Immature natural killer cell (primary cell): ENCODE results near the gene ZBTB39. TPM values are rescaled to one million over a fixed set of nuclear protein-coding genes. Genes with fewer than 3 reads are reported as not detected.
"Not testable (repeated sequence)": the region's sequence is repeated elsewhere in the genome, so short reads cannot be mapped to it uniquely, and the experiment has no call there.

ENCODE experiments used
- DNase-seq, 3 donors: peaks; one replicate each; pipeline ENCODE4 v3.0.0; 2022; ENCODE audit warnings: mixed read lengths in 1 of 3
- H3K27ac Mint-ChIP-seq, 6 donors: one replicate each; pipeline ENCODE4 v1.8.0; 2020; ENCODE audit warnings: mixed read lengths in 6 of 6, mild to moderate bottlenecking in 5 of 6, inconsistent platforms in 4 of 6, moderate library complexity in 3 of 6
- H3K27me3 Mint-ChIP-seq, 3 donors: one replicate each; pipeline ENCODE4 v1.8.0; 2020 to 2021; ENCODE audit warnings: low read depth in 3 of 3, mild to moderate bottlenecking in 3 of 3, mixed read lengths in 3 of 3, moderate library complexity in 3 of 3, inconsistent platforms in 1 of 3
- H3K36me3 Mint-ChIP-seq, 3 donors: one replicate each; pipeline ENCODE4 v1.8.0; 2020; ENCODE audit warnings: mixed read lengths in 3 of 3, inconsistent platforms in 2 of 3, mild to moderate bottlenecking in 2 of 3
- H3K4me1 Mint-ChIP-seq, 2 donors: one replicate each; pipeline ENCODE4 v1.8.0; 2020; ENCODE audit warnings: inconsistent platforms in 2 of 2, mild to moderate bottlenecking in 2 of 2, mixed read lengths in 2 of 2, moderate library complexity in 1 of 2
- H3K4me3 Mint-ChIP-seq, 5 donors: one replicate each; pipeline ENCODE4 v1.8.0; 2020; ENCODE audit warnings: mild to moderate bottlenecking in 5 of 5, mixed read lengths in 5 of 5, inconsistent platforms in 3 of 5, moderate library complexity in 3 of 5
- H3K9me3 Mint-ChIP-seq, 6 donors: one replicate each; pipeline ENCODE4 v1.8.0; 2020; ENCODE audit warnings: mild to moderate bottlenecking in 6 of 6, mixed read lengths in 6 of 6, inconsistent platforms in 4 of 6, moderate library complexity in 3 of 6
- polyA plus RNA-seq, 3 donors: library from polyadenylated mRNA; unstranded; fragments of 300-500 nt; fragmentation: Illumina TruSeq; gene quantifications; one replicate each; pipeline ENCODE4 v1.2.3, GENCODE V29; 2021

ZBTB39 gene
- polyA plus RNA-seq, 3 donors from 2014 or later, result 1.1 to 2.6 TPM; not detected in 1

- not testable (repeated sequence) for H3K4me1 Mint-ChIP-seq, DNase-seq, H3K4me3 Mint-ChIP-seq, H3K9me3 Mint-ChIP-seq, H3K36me3 Mint-ChIP-seq, H3K27me3 Mint-ChIP-seq, H3K27ac Mint-ChIP-seq
Measured at GRCh38 chr12:56974224-56974623, 32.1 kb downstream of the ZBTB39 start.

DNA sequence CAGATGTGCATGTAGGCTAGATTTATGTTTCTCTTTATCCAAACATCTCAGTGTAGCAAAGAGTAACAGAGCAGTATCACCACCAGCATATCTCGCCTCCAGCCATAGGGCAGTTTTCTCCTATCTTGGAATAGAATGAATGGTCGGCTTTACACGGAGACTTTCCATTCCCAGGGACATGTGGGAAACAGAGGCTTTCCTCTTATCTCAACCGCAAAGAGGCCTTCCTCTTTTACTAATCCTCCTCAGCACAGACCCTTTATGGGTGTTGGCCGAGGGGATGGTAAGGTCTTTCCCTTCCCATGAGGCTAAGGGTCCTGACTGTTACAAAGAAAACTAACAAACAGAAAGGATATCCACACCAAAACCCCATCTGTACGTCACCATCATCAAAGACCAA, 37.4 kb downstream of the ZBTB39 start:
- H3K4me3 Mint-ChIP-seq, H3K9me3 Mint-ChIP-seq, DNase-seq, H3K4me1 Mint-ChIP-seq, H3K36me3 Mint-ChIP-seq, H3K27ac Mint-ChIP-seq, H3K27me3 Mint-ChIP-seq: not testable (repeated sequence)

- H3K4me3 Mint-ChIP-seq, H3K36me3 Mint-ChIP-seq, H3K4me1 Mint-ChIP-seq, H3K27ac Mint-ChIP-seq, H3K9me3 Mint-ChIP-seq, H3K27me3 Mint-ChIP-seq, DNase-seq: not testable (repeated sequence)
Measured at GRCh38 chr12:56965997-56966642, 40.2 kb downstream of the ZBTB39 start.

- not testable (repeated sequence) for H3K36me3 Mint-ChIP-seq, H3K9me3 Mint-ChIP-seq, H3K4me3 Mint-ChIP-seq, H3K27me3 Mint-ChIP-seq, H3K27ac Mint-ChIP-seq, DNase-seq, H3K4me1 Mint-ChIP-seq
Measured at GRCh38 chr12:56965124-56965523, 41.2 kb downstream of the ZBTB39 start.

DNA sequence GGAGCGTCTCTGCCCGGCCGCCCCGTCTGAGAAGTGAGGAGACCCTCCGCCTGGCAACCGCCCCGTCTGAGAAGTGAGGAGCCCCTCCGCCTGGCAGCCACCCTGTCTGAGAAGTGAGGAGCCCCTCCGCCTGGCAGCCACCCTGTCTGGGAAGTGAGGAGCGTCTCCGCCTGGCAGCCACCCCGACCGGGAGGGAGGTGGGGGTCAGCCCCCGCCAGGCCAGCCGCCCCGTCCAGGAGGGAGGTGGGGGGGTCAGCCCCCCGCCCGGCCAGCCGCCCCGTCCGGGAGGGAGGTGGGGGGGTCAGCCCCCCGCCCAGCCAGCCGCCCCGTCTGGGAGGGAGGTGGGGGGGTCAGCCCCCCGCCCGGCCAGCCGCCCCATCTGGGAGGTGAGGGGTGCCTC, 42.8 kb downstream of the ZBTB39 start:
- DNase-seq, H3K36me3 Mint-ChIP-seq, H3K27ac Mint-ChIP-seq, H3K4me3 Mint-ChIP-seq, H3K9me3 Mint-ChIP-seq, H3K27me3 Mint-ChIP-seq, H3K4me1 Mint-ChIP-seq: not testable (repeated sequence)

GRCh38 chr12:56962247-56962646, 44.1 kb downstream of the ZBTB39 start:
- H3K9me3 Mint-ChIP-seq, H3K27me3 Mint-ChIP-seq, H3K4me3 Mint-ChIP-seq, H3K36me3 Mint-ChIP-seq, H3K27ac Mint-ChIP-seq, DNase-seq, H3K4me1 Mint-ChIP-seq: not testable (repeated sequence)

DNA sequence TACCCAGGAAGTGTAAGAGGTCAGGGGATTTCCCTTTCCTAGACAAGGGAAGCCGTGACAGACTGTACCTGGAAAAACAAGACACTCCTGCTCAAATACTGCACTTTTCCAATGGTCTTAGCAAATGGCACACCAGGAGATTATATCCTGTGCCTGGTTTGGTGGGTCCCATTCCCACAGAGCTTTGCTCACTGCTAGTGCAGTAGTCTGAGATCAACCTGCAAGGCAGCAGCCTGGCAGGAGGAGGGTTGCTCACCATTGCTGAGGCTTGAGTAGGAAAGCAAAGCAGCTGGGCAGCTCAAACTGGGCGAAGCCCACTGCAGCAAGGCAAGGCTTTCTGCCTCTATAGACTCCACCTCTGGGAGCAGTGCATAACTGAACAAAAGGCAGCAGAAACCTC, 47.9 kb downstream of the ZBTB39 start:
- peaks cover 1 to 2% (median 2%) of the 10 kb centered on the region in 3 donors for H3K27me3 Mint-ChIP-seq
- no peak overlapping the region for H3K27ac Mint-ChIP-seq
- no peaks in the 10 kb centered on the region for H3K4me1 Mint-ChIP-seq
- no peak for DNase-seq
- H3K36me3 Mint-ChIP-seq, result peaks cover 3 to 9% (median 6%) of the 10 kb centered on the region in 3 donors
- peaks cover 0 to 4% (median 0%) of the 10 kb centered on the region in 6 donors for H3K9me3 Mint-ChIP-seq
- no peak overlapping the region for H3K4me3 Mint-ChIP-seq

DNA sequence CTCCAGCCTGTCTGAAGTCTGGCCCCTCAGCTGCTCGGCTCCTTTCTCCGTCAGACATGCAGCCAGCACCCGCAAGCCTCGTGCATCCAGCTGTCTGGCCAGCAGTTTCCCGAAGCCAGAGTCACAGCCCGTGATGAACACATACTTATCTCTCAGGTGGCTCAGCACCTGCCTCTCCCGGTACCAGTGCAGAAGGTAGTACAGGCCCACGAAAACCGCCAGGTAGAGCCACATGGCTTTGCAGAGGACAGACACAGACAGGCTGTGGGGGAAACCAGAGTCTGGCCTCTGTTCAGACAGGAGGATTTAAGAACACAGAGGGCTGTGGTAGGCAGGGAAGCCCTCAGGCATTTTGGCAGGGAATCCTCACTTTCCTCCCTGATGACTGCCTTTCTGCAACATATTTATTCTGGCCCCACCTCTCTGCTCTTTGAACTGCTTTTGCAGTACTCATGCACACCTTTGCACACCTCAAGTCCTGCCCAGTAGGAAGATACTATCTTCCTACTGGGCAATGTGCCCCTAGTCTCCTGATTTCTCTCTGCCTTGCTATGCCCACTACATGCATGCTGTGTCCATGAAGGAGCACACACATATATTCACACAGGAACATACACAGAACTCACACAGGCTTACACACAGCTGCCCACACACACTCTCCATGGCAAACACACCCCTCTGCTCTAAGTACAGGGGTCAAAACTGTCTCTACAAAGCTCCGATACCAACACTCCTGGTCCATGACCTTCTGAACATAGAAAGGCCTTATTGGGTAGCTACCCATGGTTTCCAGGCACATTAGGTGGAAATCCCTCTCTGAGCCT, 48.9 kb downstream of the ZBTB39 start, which contains the start of gene RDH16:
Gene RDH16 (minus strand): TSS at position 380 of the 824 bp plus-strand sequence. CDS start 146 bp downstream, at position 234.
- H3K4me3 Mint-ChIP-seq, result no peak within 1 kb of the TSS
- H3K9me3 Mint-ChIP-seq, result no peaks in the 10 kb centered on the region
- H3K27me3 Mint-ChIP-seq, result peaks cover 1 to 2% (median 2%) of the 10 kb centered on the region in 3 donors
- no peak for DNase-seq
- H3K27ac Mint-ChIP-seq, result no peak within 1 kb of the TSS
- no peaks in the 10 kb centered on the region for H3K4me1 Mint-ChIP-seq
- peaks cover 3 to 9% (median 6%) of the 10 kb centered on the region in 3 donors for H3K36me3 Mint-ChIP-seq

DNA sequence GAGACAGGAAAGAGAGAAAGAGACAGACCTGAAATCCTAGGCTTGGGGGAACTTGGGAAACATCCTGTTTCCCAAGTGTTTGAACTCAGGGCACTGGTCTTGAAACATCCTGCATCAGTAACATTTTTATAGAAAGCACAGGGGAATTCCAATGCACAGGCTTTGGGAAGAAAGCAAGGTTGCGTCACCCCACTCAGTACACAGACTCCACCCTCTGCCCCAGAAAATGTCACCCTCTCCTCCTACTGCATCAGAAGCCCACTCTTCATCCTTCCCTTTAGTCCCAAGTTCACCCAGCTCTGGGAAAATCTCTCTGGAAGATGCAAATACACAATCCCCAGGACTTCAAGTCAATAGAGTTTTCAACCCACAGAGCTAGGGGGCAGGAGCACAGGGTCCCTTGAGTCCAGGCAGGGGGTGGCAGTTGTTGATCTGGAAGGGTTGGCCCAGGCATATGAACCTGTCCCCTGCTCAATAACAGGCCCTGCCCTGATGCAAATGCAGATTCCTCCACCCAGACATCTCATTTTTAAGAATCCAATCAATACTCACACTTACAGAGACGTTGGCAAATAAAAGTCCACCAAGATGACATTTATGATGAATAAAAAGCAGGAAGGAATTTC, 50.6 kb downstream of the ZBTB39 start:
- no peaks in the 10 kb centered on the region for H3K4me1 Mint-ChIP-seq
- peaks cover 1 to 2% (median 2%) of the 10 kb centered on the region in 3 donors for H3K27me3 Mint-ChIP-seq
- H3K4me3 Mint-ChIP-seq, result no peak overlapping the region
- no peak overlapping the region for H3K27ac Mint-ChIP-seq
- H3K9me3 Mint-ChIP-seq, result no peaks in the 10 kb centered on the region
- DNase-seq, result no peak
- peaks cover 9 to 12% (median 10%) of the 10 kb centered on the region in 3 donors for H3K36me3 Mint-ChIP-seq

GRCh38 chr12:56954958-56955355, 51.4 kb downstream of the ZBTB39 start:
- H3K27ac Mint-ChIP-seq, result no peak overlapping the region
- DNase-seq, result no peak
- no peak overlapping the region for H3K4me3 Mint-ChIP-seq
- H3K36me3 Mint-ChIP-seq, result peaks cover 9 to 12% (median 10%) of the 10 kb centered on the region in 3 donors
- H3K9me3 Mint-ChIP-seq, result no peaks in the 10 kb centered on the region
- H3K27me3 Mint-ChIP-seq, result peaks cover 0 to 2% (median 2%) of the 10 kb centered on the region in 3 donors
- H3K4me1 Mint-ChIP-seq, result no peaks in the 10 kb centered on the region

DNA sequence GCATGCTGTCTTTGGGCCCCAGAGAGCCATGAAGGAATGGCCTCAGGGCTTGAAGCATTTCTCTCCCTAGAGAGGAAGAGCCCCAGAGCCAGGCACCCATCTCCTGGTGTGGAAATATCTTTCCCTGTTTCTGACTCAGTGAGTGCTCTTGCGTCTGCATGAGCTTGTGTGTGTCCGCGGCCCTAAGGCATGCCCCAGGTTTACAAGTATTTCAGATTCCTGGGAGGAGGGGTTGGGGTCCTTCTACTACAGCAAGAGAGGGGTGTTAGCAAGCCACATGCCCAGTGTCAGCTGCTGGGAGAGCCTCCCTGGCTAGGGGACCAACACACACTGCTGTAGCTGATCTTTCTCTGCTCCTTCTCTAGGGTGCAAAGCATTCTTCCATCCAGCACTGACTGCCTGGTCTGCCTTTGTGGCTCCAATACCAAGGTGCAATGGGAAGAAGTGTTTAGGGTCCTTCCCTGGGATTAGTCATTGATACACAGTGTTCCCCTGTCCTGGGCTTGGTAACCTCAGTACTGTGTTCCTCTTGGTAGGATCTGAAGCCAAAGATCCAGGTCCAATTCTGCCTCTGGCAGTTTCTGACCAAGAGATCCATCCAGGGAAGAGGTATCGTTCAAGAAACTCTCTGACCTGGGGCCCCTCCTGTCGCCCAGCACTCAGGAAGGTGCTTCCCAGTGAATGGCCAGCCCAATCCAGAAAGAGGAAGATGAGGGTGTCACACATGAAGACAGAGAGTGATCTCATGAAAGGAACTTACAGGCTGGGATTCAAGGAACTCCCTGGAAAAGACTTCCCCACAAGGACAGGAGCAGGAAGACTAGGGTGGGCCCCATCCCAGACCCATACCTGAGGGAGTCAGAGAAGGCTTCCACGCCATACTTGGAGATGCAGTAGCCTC, 52.0 kb downstream of the ZBTB39 start:
- H3K27me3 Mint-ChIP-seq, result peaks cover 0 to 2% (median 2%) of the 10 kb centered on the region in 3 donors
- DNase-seq, result no peak
- no peak overlapping the region for H3K4me3 Mint-ChIP-seq
- H3K4me1 Mint-ChIP-seq, result no peaks in the 10 kb centered on the region
- peaks cover 9 to 12% (median 10%) of the 10 kb centered on the region in 3 donors for H3K36me3 Mint-ChIP-seq
- no peaks in the 10 kb centered on the region for H3K9me3 Mint-ChIP-seq
- H3K27ac Mint-ChIP-seq, result no peak overlapping the region

DNA sequence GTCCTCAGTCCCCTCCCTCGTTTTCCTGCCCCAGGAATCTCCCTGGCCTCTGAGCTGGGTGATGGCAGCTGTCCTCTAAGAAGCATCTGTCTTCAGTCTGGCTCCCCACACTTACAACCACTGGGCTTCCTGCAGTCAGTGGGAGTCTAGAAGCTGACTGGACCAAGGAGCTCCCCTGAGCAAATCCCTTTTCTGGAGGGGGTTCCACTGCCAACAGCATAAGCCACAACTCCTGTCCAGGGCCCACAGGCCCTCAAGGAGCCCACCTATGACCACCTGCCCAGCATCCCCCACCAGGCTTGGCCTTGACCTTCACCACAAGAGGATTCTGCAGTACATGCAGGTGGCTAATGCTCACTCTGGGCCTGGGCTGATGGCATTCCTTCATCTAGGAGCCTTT, 53.0 kb downstream of the ZBTB39 start:
- no peak overlapping the region for H3K27ac Mint-ChIP-seq

GRCh38 chr12:56951582-56952339, 54.6 kb downstream of the ZBTB39 start:
- H3K9me3 Mint-ChIP-seq, result no peaks in the 10 kb centered on the region
- no peak overlapping the region for H3K27ac Mint-ChIP-seq
- peaks cover 0 to 3% (median 0%) of the 10 kb centered on the region in 3 donors for H3K27me3 Mint-ChIP-seq
- no peak overlapping the region for H3K4me3 Mint-ChIP-seq
- DNase-seq, result no peak
- H3K4me1 Mint-ChIP-seq, result no peaks in the 10 kb centered on the region
- peaks cover 7 to 10% (median 7%) of the 10 kb centered on the region in 3 donors for H3K36me3 Mint-ChIP-seq

More for the DNA sequence above, 53.0 kb downstream of the ZBTB39 start:
- H3K27me3 Mint-ChIP-seq, result peaks cover 0 to 2% (median 2%) of the 10 kb centered on the region in 3 donors
- peaks cover 9 to 12% (median 10%) of the 10 kb centered on the region in 3 donors for H3K36me3 Mint-ChIP-seq
- H3K4me3 Mint-ChIP-seq, result no peak overlapping the region
- H3K4me1 Mint-ChIP-seq, result no peaks in the 10 kb centered on the region
- DNase-seq, result no peak
- no peaks in the 10 kb centered on the region for H3K9me3 Mint-ChIP-seq
